IPS DF 19.7 (cell line): ENCODE data around the gene FAM114A1.
"Not testable (repeated sequence)": the region's sequence is repeated elsewhere in the genome, so short reads cannot be mapped to it uniquely, and the experiment has no call there.

Experiments used
- DNase-seq: peaks from one replicate; pipeline ENCODE4 v3.0.0-alpha.2; 2013; ENCODE audit warnings: low read depth, low spot score

Gene FAM114A1

GRCh38 chr4:38931125-38931524 lies 63.5 kb downstream of the FAM114A1 start:
- DNase-seq, result no peak

- no peak for DNase-seq
Observed at GRCh38 chr4:38935391-38936073, 67.9 kb downstream of the FAM114A1 start.

GRCh38 chr4:38939165-38939564 lies 71.6 kb downstream of the FAM114A1 start:
- DNase-seq, result no peak

- DNase-seq, result no peak
Observed at GRCh38 chr4:38940476-38940875, 72.9 kb downstream of the FAM114A1 start.

GRCh38 chr4:38941906-38942305 lies 74.3 kb downstream of the FAM114A1 start:
- DNase-seq, result not testable (repeated sequence)

- DNase-seq, result no peak
Observed at GRCh38 chr4:38943343-38943742, 75.7 kb downstream of the FAM114A1 start.

GRCh38 chr4:38944440-38944839 lies 76.8 kb downstream of the FAM114A1 start:
- no peak for DNase-seq

GRCh38 chr4:38946919-38947318 lies 79.3 kb downstream of the FAM114A1 start:
- DNase-seq, result no peak

GRCh38 chr4:38948551-38948950 lies 80.9 kb downstream of the FAM114A1 start:
- DNase-seq, result no peak

GRCh38 chr4:38949411-38950051 lies 81.9 kb downstream of the FAM114A1 start:
- DNase-seq, result no peak

GRCh38 chr4:38950159-38950558 lies 82.6 kb downstream of the FAM114A1 start:
- no peak for DNase-seq

- no peak for DNase-seq
Observed at GRCh38 chr4:38950734-38951133, 83.1 kb downstream of the FAM114A1 start.

- DNase-seq, result no peak
Observed at GRCh38 chr4:38951598-38951997, 84.0 kb downstream of the FAM114A1 start.

- no peak for DNase-seq
Observed at GRCh38 chr4:38952017-38952416, 84.4 kb downstream of the FAM114A1 start.

GRCh38 chr4:38954727-38955126 lies 87.1 kb downstream of the FAM114A1 start:
- DNase-seq, result no peak

GRCh38 chr4:38955957-38956356 lies 88.4 kb downstream of the FAM114A1 start:
- no peak for DNase-seq

- no peak for DNase-seq
Observed at GRCh38 chr4:38957261-38957815, 89.7 kb downstream of the FAM114A1 start.

GRCh38 chr4:38957893-38958292 lies 90.3 kb downstream of the FAM114A1 start:
- no peak for DNase-seq

GRCh38 chr4:38958453-38959190 lies 91.0 kb downstream of the FAM114A1 start:
- DNase-seq, result no peak

- DNase-seq, result not testable (repeated sequence)
Observed at GRCh38 chr4:38959248-38959647, 91.6 kb downstream of the FAM114A1 start.

- no peak for DNase-seq
Observed at GRCh38 chr4:38964942-38965775, 97.6 kb downstream of the FAM114A1 start.
